Nephron progenitor cell (in vitro differentiated cells): ENCODE results near the gene SP2.

Experiments used
- DNase-seq: peaks from one replicate; pipeline ENCODE4 v3.0.0; 2021
- H3K27ac Mint-ChIP-seq: 2 replicates; pipeline ENCODE4 v1.8.0; 2021; ENCODE audit warnings: mild to moderate bottlenecking, moderate library complexity, mixed read lengths
- H3K27me3 Mint-ChIP-seq: 2 replicates; pipeline ENCODE4 v1.8.0; 2021; ENCODE audit warnings: mild to moderate bottlenecking, low read depth, mixed read lengths; ENCODE audit not compliant: poor library complexity
- H3K36me3 Mint-ChIP-seq: 2 replicates; pipeline ENCODE4 v1.8.0; 2021; ENCODE audit warnings: low read depth, mixed read lengths
- H3K4me1 Mint-ChIP-seq: 2 replicates; pipeline ENCODE4 v1.8.0; 2021; ENCODE audit warnings: mixed read lengths
- H3K4me3 Mint-ChIP-seq: 2 replicates; pipeline ENCODE4 v1.8.0; 2021; ENCODE audit warnings: mild to moderate bottlenecking, moderate library complexity, mixed read lengths
- H3K9me3 Mint-ChIP-seq: 2 replicates; pipeline ENCODE4 v1.8.0; 2021; ENCODE audit warnings: mild to moderate bottlenecking, moderate library complexity, mixed read lengths
- TF ChIP-seq, protein P1 (sequence below): fragments of 200-600 bp; sonication (generic); IDR thresholded peaks from 2 replicates; pipeline ENCODE4 v1.5.0; 2021; ENCODE audit warnings: antibody characterized with exemption

Gene SP2

DNA sequence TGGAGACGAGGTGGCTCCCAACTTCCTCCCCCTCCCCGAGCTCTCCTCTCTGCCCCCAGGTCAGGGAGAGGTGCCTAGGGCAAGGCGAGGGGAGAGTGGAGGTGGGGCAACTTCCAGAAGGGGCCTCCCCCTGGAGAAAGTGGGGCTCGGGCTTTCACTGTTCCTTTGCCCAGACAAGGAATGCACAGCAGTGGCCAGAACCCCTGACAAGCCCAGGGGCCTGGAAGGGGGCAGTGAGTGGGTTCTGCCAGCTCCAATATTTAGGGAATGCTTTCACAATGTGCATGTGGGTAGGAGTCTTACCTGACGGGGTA is 11.7 kb upstream of the SP2 start:
- H3K4me3 Mint-ChIP-seq, result peak overlapping the region; percentile 56
- TF ChIP-seq, protein P1, sequence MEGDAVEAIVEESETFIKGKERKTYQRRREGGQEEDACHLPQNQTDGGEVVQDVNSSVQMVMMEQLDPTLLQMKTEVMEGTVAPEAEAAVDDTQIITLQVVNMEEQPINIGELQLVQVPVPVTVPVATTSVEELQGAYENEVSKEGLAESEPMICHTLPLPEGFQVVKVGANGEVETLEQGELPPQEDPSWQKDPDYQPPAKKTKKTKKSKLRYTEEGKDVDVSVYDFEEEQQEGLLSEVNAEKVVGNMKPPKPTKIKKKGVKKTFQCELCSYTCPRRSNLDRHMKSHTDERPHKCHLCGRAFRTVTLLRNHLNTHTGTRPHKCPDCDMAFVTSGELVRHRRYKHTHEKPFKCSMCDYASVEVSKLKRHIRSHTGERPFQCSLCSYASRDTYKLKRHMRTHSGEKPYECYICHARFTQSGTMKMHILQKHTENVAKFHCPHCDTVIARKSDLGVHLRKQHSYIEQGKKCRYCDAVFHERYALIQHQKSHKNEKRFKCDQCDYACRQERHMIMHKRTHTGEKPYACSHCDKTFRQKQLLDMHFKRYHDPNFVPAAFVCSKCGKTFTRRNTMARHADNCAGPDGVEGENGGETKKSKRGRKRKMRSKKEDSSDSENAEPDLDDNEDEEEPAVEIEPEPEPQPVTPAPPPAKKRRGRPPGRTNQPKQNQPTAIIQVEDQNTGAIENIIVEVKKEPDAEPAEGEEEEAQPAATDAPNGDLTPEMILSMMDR, result no peak
- H3K27ac Mint-ChIP-seq, result peak overlapping the region; percentile 25
- H3K9me3 Mint-ChIP-seq, result no peaks in the 10 kb centered on the region
- peaks cover 8% of the 10 kb centered on the region for H3K27me3 Mint-ChIP-seq
- peaks cover 73% of the 10 kb centered on the region for H3K4me1 Mint-ChIP-seq
- no peak for DNase-seq
- no peaks in the 10 kb centered on the region for H3K36me3 Mint-ChIP-seq

DNA sequence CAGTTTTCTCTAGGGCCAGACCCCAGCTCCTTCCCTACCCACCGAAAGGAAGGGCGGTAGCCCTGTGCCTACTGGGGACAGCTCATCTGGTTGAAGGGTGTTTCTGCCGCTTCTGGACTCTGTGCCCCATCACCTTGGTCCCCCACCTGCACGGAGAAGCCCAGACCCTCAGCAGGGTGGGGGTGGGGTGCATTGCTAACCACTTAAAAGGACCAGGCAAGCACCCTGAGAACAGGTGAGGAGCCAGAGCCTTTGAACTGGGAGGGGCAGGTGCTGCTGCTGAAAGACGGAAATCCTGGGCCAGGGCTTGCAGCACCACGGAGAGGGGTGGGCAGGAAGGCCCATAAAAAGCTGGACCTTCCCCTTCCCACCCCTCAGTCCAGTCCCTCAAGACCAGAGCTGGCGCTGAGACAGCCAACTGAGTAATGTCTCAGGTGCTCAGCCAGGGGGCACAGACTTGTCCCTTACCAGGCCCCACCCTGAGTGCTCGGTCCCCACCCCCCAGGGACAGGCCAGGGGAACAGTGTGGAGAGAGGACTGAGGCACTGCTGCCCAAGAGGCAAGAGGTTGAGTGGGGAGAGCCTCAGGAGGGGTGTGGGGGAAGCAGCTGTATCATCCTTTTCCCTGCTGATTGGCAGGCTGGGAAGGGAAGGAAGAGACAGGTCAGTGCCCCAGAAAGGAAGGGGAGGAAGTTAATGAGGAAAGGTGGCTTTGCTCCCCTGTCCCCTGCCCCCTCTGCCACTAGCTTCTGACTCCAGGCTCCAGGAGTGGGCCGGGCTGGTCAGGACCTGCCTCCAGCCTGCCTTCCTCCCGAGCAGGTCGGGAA is 10.9 kb upstream of the SP2 start:
- TF ChIP-seq, protein P1, result no peak
- no peak for DNase-seq
- H3K4me3 Mint-ChIP-seq, result peak overlapping the region; percentile 54
- peaks cover 72% of the 10 kb centered on the region for H3K4me1 Mint-ChIP-seq
- H3K27me3 Mint-ChIP-seq, result peaks cover 8% of the 10 kb centered on the region
- no peaks in the 10 kb centered on the region for H3K36me3 Mint-ChIP-seq
- H3K9me3 Mint-ChIP-seq, result no peaks in the 10 kb centered on the region
- H3K27ac Mint-ChIP-seq, result no peak overlapping the region

DNA sequence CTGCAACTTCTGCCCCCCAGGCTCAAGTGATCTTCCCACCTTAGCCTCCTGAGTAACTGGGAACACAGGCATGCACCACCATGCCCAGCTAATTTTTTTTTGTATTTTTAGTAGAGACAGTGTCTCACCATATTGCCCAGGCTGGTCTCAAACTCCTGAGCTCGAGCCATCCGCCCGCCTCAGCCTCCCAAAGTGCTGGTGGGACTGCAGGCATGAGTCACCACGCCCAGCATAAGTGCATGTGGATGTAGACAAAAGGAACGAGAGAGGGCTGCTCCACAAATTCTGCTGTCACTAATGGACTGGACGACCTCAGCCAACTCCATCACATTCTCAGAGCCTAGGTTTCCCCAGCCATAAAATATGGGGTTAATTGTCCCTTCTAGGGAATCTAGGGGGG is 7.7 kb upstream of the SP2 start:
- peaks cover 3% of the 10 kb centered on the region for H3K27me3 Mint-ChIP-seq
- DNase-seq, result no peak
- H3K4me1 Mint-ChIP-seq, result peaks cover 59% of the 10 kb centered on the region
- H3K27ac Mint-ChIP-seq, result no peak overlapping the region
- TF ChIP-seq, protein P1, result no peak
- no peak overlapping the region for H3K4me3 Mint-ChIP-seq
- H3K9me3 Mint-ChIP-seq, result no peaks in the 10 kb centered on the region
- no peaks in the 10 kb centered on the region for H3K36me3 Mint-ChIP-seq

DNA sequence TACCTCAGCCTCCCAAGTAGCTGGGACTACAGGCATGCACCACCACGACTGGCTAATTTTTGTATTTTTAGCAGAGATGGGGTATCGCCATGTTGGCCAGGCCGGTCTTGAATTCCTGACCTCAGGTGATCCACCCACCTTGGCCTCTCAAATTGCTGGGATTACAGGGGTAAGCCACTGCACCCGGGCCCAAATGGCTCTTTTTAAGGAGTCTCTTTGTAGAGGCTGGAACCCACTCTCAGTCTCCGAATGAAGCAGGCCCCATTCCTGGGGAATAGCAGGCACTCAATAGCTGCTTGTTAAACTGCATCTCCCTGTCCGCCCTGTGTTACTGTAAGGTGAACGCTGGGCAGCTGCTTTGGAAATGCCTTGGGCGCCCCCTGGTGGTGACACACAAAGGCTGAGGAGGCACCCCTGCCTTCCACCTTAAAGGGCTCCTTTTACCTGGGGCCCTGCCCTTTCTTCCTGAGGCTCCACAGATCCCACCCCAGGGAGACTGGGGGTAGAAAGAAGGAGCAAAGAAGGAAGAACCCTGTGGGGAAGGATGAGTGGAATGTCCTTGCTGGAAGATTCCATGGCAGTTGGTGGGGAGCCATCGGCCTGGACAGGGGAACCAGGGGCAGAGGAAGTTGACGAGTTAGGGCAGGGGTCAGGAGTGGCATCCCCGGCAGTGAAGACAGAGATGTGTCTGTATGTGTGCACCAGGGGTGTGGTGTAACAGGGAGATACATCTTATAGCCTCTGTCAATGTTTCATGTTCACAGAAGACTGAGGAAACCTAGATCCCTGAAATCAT is 6.1 kb upstream of the SP2 start:
- H3K27me3 Mint-ChIP-seq, result peaks cover 6% of the 10 kb centered on the region
- H3K9me3 Mint-ChIP-seq, result no peaks in the 10 kb centered on the region
- TF ChIP-seq, protein P1, result peak; percentile 98
- peaks cover 59% of the 10 kb centered on the region for H3K4me1 Mint-ChIP-seq
- H3K36me3 Mint-ChIP-seq, result no peaks in the 10 kb centered on the region
- peak; percentile 95 for DNase-seq
- no peak overlapping the region for H3K27ac Mint-ChIP-seq
- no peak overlapping the region for H3K4me3 Mint-ChIP-seq

DNA sequence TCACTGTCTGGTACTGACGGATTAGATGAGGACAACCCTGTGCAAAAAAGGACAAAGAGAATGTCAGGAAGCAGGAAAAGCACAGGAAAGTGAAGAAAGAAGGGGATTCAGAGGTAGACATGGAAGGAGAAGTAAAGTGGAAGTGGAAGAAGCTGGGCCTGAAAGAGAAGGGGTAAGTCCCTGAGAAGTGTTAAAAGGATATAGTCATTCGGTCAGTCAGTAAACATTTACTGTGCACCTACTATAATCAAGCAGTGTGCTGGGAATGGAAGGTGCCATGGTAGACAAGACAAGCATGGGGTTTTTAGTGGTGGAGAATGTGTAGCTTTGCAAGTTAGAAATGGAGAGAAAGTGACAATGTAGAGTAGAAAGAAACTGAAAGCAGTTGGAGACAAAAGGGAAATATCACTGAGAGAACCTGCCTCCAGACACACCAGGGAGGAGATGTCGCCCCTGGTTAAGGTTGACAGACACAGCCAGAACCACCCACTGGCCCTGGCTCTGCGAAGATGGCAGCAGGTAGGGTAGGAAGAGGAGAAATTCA is 4.4 kb upstream of the SP2 start:
- H3K4me3 Mint-ChIP-seq, result no peak overlapping the region
- H3K9me3 Mint-ChIP-seq, result no peaks in the 10 kb centered on the region
- H3K27me3 Mint-ChIP-seq, result peaks cover 6% of the 10 kb centered on the region
- TF ChIP-seq, protein P1, result no peak
- no peak overlapping the region for H3K27ac Mint-ChIP-seq
- H3K36me3 Mint-ChIP-seq, result no peaks in the 10 kb centered on the region
- no peak for DNase-seq
- H3K4me1 Mint-ChIP-seq, result peaks cover 47% of the 10 kb centered on the region
